HG02981 (cell line): ENCODE measurements around the gene LAMA5.

ENCODE experiments used
- ATAC-seq: cut with Tn5 transposase; IDR thresholded peaks from one replicate; pipeline ENCODE4 v1.9.1; 2021; ENCODE audit warnings: mild to moderate bottlenecking, moderate library complexity; ENCODE audit not compliant: unreplicated experiment

The LAMA5 gene

GRCh38 chr20:62404112-62404665 is 37.1 kb upstream of the LAMA5 start:
- ATAC-seq = no peak

GRCh38 chr20:62403331-62403730 is 36.2 kb upstream of the LAMA5 start:
- no peak for ATAC-seq

DNA sequence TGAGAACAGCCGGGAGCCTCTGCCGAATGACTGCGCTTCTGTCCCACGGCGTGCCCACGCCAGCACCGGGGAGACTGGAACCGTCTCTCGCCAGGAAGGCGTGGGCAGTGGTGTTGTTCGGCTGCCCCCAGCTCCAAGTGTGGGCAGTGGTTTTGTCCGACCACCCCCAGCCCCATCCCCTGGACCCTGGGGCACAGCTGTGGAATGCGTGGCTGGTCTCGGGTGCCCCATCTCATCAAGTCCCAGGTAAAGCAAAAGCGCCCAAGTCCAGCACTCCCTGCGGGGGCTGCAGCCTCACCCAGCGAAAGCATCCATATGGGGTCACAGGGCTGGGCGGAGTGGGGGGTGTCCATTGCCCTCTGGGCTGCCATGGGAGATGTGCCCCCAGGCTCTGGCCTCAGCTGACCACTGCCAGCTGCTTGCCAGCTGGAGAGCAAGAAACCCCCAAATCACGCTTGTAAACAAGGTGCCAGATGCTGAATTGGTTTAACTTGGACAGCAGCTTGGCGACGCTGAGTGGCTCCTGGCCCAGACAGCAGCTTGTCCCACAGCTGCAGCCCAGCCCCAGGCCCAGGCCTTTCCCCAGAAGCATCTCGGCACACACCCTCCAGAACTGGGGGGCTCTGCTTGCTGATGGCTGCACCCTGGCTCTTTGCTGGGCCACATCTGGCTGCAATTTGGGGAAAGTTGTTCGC is 35.5 kb upstream of the LAMA5 start:
- ATAC-seq = no peak

DNA sequence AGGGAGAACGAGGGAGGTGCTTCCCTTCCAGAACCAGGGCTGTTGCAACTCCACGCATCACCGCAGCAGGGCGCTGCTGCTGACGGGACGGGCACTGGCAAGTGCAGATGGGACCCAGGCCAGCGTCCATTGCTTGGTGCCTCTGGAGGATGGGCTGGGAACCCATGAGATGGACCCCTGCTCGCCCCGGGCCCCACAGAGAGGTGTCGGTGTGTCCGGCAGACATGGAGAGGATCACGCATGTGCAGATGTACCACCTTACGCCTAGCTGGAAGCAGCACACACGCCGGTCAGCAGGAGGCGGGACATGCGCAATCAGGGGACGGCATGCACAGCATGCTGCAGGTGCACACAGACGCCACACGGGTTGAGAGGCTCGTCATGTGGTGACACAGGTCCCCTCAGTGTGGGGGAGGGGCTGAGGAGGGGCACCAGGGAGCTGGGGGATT is 34.2 kb upstream of the LAMA5 start:
- ATAC-seq = no peak

- ATAC-seq = no peak
Measured at GRCh38 chr20:62400541-62400940, 33.4 kb upstream of the LAMA5 start.

GRCh38 chr20:62400021-62400420 is 32.9 kb upstream of the LAMA5 start:
- no peak for ATAC-seq

GRCh38 chr20:62398120-62398821 is 31.2 kb upstream of the LAMA5 start:
- ATAC-seq = no peak

DNA sequence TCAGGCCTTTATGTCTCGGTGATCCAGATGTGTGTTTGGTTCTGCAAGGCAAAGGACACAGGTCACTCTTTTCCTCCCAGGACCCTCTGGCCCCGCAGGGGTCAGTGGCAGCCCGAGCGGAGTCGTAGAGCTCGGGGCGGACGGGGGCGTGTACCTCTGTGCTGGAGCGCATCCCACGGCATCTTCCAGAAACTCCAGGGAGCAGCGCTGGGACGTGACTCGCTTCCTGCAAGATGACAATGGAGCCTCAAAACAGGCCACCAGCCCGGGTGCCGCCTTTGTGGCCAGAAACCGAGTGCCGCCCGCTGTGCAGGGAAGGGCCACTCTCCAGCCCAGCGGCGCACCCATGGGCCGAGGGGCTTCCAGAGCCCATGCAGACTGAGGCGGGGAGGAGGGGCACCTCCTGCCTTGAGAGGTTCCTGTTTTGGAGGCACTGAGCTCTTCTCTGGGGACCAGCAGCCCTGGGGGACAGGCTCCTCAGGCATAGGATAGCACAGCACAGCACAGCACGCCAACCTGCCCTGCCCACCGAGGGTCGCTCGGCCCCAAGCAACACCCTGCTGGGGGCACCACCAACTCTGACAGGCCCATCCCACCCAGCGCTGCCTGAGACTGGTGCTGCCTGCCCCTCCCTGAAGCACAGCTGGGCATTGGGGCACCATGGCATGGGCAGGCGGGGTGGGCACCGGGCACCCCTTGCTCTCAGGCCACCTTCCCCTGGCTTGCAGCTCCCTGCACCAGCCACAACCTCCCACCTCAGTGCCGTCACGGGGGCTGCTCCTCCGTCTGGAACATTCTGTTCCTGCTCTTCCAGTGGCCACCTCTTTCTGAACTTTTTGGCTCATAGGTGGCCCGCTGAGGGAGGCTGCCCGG is 29.5 kb upstream of the LAMA5 start:
- ATAC-seq = no peak

- ATAC-seq = no peak
Measured at GRCh38 chr20:62395311-62396242, 28.5 kb upstream of the LAMA5 start.

GRCh38 chr20:62394248-62395245 is 27.4 kb upstream of the LAMA5 start:
- ATAC-seq = no peak

DNA sequence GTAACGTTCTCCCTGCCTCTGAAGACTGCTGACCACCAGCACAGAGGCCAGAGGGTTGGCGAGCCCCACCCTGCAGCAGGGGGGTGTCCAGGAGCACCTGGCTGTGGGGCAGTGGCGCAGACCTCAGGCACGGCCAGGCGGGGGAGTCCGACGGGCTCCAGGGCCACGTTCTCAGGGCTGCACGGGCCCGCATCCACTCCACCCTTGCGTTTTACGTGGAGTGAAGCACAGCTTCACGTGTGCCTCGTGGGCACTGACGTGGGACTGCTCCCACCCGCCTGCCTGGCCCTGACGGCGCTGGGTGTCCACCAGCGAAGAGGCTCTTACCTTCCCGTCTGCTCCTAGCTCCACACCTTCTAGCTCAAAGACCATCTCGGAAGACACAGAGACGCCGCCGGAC is 26.7 kb upstream of the LAMA5 start:
- ATAC-seq = no peak

DNA sequence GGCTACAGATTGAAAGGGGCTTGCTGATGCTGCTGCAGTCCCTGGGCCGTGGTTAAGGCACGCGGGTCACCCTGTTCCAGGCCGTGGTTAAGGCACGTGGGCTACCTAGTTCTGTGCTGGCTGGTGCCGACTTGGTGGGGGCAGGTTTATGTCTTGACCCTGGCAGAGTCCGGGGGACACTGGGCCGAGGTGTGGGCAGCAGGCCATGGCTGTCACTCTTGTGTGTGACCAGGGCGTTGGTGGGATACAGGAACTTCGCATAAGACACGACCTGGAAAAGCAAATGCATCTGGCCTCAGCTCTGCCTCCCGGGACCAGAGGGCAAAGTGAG is 26.2 kb upstream of the LAMA5 start:
- no peak for ATAC-seq

DNA sequence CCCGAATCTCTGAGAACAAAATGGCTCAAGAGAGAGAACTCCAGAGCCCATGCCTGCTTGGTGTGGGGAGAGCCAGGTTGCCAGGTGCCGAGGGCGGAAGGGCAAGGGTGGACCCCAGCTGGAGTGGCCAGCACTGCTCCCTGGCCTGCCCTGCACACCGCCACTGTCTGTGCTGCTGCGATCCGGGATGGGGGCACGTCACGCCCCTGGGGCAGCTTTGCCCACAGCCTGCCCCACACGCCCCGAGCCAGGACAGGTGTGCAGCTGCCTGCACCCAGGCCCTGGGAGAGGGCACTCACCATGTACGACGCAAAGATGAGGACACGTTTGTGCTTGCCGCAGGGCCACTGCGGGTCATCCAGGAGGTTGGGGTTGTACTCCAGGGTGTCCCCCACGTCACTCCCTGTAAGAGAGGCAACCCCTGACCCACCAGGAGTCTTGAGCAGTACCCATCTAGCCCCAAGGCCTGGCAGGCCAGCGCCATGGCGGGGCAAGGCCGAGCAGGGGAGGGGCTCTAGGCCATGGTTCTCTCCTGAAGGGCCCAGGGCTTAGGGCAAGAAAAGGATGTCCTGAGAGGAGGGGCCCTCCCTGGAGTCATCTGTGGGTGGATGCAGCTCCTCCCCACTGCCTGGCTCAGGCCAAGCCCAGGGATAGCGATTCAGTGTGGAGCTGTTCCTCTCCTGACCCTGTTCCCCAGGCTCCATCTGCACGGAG is 25.7 kb upstream of the LAMA5 start:
- no peak for ATAC-seq

DNA sequence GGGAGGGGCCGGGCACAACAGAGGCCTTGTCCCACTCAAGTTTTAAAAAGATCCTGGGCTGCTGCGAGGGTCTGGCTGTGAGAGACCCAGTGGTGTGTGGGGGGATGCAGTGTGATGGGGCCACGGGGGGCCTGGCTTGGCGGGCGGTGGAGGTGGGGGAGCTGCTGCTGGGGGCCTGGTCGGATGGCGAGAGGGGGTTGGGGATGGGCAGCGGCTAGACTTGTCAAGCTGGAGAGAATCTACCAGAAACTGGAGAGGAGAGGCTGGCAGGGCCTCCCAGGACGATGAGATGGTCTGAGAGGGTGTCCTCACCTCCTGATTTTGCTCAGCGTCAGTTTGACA is 24.9 kb upstream of the LAMA5 start:
- ATAC-seq = no peak

DNA sequence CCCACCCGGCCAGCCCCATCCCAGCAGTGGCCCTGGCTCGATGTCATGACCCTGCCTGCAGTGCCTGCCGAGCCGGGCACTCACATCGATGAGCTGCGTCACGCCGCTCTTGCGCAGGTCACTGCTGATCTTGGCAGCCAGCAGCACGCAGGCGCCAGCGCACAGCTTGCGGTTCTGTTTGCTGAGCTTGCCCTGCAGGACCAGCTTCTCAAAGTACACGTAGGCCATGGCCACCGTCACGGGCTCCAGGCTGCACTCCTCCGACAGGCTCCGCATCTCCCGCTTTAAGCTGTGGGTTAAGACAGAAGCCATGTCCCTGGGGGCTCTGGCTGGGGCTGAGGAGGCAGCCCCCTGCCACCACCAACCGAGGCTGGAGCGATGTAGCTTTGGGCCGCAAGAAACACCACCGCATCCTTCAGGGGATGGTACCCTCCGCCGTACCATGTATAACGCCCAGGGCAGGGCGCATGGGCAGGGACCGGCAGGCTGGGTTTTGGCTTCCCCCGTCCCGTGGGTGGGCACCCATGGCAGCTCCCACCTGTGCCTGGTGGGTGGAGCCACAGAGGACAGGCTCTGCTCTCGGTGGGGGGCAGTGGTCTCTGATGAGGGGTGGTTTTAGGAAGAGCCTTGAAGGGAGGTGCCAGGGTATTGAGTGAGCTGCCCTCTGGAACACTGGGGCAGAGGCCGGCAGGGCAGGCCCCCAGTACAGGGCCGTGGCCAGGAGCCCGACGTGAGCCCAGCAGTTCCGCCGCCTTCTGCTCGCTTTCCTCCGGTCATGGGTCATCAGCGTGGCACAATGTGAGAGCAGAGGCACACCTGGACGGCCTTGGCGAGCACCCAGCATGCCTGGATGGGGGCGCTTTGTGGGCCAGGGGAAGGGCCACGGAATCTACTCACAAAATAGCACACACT is 24.3 kb upstream of the LAMA5 start:
- no peak for ATAC-seq

GRCh38 chr20:62390317-62391164 is 23.4 kb upstream of the LAMA5 start:
- no peak for ATAC-seq

DNA sequence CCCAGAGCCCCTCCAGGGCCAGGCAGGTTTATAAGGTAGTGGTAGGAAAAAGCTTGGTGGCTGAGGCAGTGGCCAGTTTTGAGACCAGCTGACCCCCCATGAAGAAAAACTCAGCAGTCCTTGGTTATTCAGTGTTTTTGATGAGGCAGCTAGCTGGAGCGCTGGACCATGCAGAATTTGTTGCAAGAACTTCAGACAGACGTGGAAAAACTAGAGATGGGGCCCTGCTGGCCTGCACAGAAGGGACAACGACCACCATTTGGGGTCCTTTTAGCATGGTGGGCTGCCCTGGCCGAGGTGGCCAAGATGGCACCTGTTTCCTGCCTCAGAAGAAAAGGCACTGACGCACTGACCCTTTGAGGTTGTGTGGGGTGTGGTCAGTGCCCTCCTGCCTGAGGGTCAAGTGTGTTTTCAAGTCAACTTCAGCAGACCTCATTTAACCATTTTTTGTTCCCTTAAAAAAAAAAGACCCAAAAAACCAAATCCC is 22.5 kb upstream of the LAMA5 start:
- no peak for ATAC-seq
